ENCODE measurements around the gene CD58. TPM values are rescaled to one million over a fixed set of nuclear protein-coding genes. Genes with fewer than 3 reads are reported as not detected.
"Not testable (repeated sequence)": the region's sequence is repeated elsewhere in the genome, so short reads cannot be mapped to it uniquely, and the experiment has no call there.

The CD58 gene, protein sequence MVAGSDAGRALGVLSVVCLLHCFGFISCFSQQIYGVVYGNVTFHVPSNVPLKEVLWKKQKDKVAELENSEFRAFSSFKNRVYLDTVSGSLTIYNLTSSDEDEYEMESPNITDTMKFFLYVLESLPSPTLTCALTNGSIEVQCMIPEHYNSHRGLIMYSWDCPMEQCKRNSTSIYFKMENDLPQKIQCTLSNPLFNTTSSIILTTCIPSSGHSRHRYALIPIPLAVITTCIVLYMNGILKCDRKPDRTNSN
- total RNA-seq (10 to 100 TPM; 19.5 to 39.5 TPM), polyA plus RNA-seq (ENCODE audit: insufficient read length in 6 of 6) (10 to 100 TPM; 10.1 to 14.0 (median 13.2) TPM)
- long read RNA-seq, donor 1, transcript CD58-202 (6 exons, 1,098 nt), result major isoform, 15 of 27 reads
- long read RNA-seq, donor 1, partial matches to known transcripts, result 9 of 27 reads
- long read RNA-seq, donor 1, other reads (novel, unspliced or antisense), result 0 of 27 reads
- long read RNA-seq, donor 2, partial matches to known transcripts, result 0 of 5 reads
- long read RNA-seq, donor 2, other reads (novel, unspliced or antisense), result 0 of 5 reads
- long read RNA-seq, donor 3, partial matches to known transcripts, result 0 of 3 reads
- long read RNA-seq, donor 3, other reads (novel, unspliced or antisense), result 0 of 3 reads
- long read RNA-seq, donor 4, transcript CD58-202 (6 exons, 1,098 nt), result major isoform, 7 of 13 reads
- long read RNA-seq, donor 4, partial matches to known transcripts, result 1 of 13 reads
- long read RNA-seq, donor 4, other reads (novel, unspliced or antisense), result 4 of 13 reads
- long read RNA-seq, donor 5, transcript CD58-202 (6 exons, 1,098 nt), result major isoform, 10 of 16 reads
- long read RNA-seq, donor 5, partial matches to known transcripts, result 0 of 16 reads
- long read RNA-seq, donor 5, other reads (novel, unspliced or antisense), result 0 of 16 reads
- long read RNA-seq, donor 6, transcript CD58-202 (6 exons, 1,098 nt), result major isoform, 5 of 7 reads
- long read RNA-seq, donor 6, partial matches to known transcripts, result 0 of 7 reads
- long read RNA-seq, donor 6, other reads (novel, unspliced or antisense), result 0 of 7 reads
- long read RNA-seq, donor 7, partial matches to known transcripts, result 0 of 7 reads
- long read RNA-seq, donor 7, other reads (novel, unspliced or antisense), result 0 of 7 reads
- long read RNA-seq, donor 8, partial matches to known transcripts, result 0 of 6 reads
- long read RNA-seq, donor 8, other reads (novel, unspliced or antisense), result 0 of 6 reads
- long read RNA-seq, donor 9, result 0 reads
- long read RNA-seq, donor 10, transcript CD58-202 (6 exons, 1,098 nt), result major isoform, 17 of 23 reads
- long read RNA-seq, donor 10, partial matches to known transcripts, result 0 of 23 reads
- long read RNA-seq, donor 10, other reads (novel, unspliced or antisense), result 4 of 23 reads
- long read RNA-seq, donor 11, transcript CD58-202 (6 exons, 1,098 nt), result major isoform, 5 of 6 reads
- long read RNA-seq, donor 11, partial matches to known transcripts, result 0 of 6 reads
- long read RNA-seq, donor 11, other reads (novel, unspliced or antisense), result 0 of 6 reads
- long read RNA-seq, donor 12, transcript CD58-202 (6 exons, 1,098 nt), result major isoform, 8 of 12 reads
- long read RNA-seq, donor 12, partial matches to known transcripts, result 0 of 12 reads
- long read RNA-seq, donor 12, other reads (novel, unspliced or antisense), result 0 of 12 reads

DNA sequence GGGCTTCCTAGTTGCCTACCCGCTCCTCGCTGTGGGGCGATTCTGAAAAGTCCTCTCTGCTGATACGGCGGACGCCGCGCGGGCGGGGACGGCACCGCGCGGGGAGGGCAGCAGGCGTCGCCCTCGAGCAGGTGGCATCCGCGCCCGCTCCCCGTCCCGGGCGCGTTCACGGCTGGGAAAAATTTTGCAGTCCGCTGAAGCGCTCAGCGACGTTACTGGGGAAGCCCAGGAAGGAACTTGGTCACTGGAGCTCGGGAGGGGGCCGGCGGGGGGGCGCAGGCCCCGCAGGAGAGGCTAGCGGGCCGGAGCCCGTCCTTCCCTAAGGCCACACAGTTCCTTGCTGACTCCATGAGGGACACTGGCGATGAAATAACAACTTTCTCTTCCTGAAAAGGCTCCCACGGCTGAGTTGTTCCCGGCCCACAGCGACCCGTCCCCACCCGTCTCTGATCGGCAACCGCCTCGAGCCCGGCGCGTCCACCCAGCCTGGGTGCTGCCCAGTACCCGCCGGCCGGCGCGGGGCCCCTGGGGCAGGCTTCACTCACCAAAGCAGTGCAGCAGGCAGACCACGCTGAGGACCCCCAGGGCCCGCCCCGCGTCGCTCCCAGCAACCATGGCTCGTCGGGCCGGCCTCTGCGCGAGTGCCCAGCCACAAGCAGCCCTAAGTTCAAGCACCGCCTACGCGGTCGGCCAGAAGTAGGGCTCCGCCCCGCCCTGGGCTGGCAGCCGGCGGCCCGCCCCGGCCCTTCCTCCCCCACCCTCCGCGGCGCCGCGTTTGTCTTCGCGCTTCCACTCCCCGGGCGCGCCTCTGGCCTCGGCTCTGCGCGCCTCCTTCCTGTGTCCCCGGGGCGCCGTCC is at the start of gene CD58:
CD58 (minus strand) TSS at position 669 of the 857 bp plus-strand sequence; CDS start at position 615, 54 bp downstream.
- intact Hi-C loops (cut with DNase I), result loop anchor here in 1 of 2 donors (10.0 kb wide), 1 partner anchor 104 kb away; no protein-coding TSS in a partner anchor
- Histone ChIP-seq H3K36me3 (no peaks in the 10 kb centered on the region), H3K4me1 (peaks cover 0 to 69% of the 10 kb centered on the region in 2 donors), H3K27ac (peak within 1 kb of the TSS; percentile 97 to 100), H3K27me3 (no peaks in the 10 kb centered on the region), H3K9me3 (no peaks in the 10 kb centered on the region), H3K4me3 (peak within 1 kb of the TSS; percentile 86)
- DNase-seq (peak; percentile 67 to 99 (median 92)), ATAC-seq (peak; percentile 94)
- TF ChIP-seq, protein P1, sequence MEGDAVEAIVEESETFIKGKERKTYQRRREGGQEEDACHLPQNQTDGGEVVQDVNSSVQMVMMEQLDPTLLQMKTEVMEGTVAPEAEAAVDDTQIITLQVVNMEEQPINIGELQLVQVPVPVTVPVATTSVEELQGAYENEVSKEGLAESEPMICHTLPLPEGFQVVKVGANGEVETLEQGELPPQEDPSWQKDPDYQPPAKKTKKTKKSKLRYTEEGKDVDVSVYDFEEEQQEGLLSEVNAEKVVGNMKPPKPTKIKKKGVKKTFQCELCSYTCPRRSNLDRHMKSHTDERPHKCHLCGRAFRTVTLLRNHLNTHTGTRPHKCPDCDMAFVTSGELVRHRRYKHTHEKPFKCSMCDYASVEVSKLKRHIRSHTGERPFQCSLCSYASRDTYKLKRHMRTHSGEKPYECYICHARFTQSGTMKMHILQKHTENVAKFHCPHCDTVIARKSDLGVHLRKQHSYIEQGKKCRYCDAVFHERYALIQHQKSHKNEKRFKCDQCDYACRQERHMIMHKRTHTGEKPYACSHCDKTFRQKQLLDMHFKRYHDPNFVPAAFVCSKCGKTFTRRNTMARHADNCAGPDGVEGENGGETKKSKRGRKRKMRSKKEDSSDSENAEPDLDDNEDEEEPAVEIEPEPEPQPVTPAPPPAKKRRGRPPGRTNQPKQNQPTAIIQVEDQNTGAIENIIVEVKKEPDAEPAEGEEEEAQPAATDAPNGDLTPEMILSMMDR (IDR thresholded peaks at IDR 0.05), result peak; percentile 48 to 81

DNA sequence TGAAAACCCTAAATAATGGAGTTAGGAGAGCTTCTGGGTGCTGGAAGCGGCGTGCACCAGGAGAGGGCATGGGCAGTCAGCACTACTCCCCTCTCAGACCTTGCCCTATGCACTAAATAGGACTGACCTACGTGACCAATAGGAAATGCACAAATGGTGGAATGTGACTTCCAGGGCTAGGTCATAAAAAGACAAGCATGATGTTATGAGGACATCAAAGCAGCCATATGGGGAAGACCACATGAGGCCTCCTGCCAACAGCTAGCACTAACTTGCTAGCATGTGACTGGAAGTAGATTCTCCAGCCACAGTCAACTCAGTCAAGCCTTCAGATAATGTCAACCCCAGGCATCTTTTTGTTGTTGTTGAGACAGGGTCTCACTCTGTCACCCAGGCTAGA is 49.6 kb upstream of the CD58 start:
- ATAC-seq; DNase-seq; H3K36me3 ChIP-seq; H3K27ac ChIP-seq; H3K4me1 ChIP-seq; H3K4me3 ChIP-seq; H3K27me3 ChIP-seq; intact Hi-C loops (cut with DNase I); H3K9me3 ChIP-seq: not testable (repeated sequence)

DNA sequence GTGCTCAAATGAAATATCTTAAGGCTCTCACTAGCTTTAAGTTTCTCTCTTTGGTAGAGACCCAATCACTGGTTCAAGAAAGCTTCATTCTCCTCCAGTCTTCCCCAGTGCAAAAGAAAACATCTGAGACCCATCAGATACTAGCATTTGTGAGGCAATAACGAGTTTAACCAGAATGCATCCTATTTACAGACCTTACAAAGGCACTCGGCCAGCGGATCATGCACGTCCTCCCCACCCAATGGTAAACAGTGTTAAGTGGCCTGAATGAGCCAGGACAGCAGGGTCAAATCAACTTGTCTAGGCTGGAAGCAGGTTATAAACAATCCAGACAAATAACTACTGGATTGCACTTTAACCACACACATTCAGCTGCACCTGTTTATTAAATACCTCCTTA is 48.3 kb upstream of the CD58 start:
- peak in 2 of 4 donors; percentile 28 to 44 for DNase-seq
- H3K9me3 ChIP-seq; H3K36me3 ChIP-seq; H3K4me1 ChIP-seq; ATAC-seq; H3K27ac ChIP-seq; H3K4me3 ChIP-seq; intact Hi-C loops (cut with DNase I); H3K27me3 ChIP-seq: not testable (repeated sequence)

DNA sequence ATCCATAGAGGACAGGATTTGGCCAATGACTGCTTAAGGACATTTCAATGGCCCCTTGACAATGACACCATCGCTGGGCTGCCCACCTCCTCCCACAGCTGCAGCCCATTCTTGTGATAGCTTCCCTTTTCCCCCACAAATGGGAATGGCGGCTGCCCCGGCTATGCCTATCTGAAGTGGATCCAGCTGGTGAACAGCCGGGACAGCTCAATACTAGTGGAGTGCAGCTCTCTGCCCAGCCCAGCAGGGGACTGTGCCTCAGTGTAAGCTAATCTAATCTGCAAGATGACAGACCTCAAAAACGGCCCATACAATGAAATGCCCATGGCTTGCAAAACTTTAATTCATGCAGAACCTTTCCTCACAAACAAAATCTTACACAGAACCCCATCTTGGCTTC is 47.0 kb upstream of the CD58 start:
- H3K36me3 ChIP-seq, H3K4me1 ChIP-seq: not testable (repeated sequence)
- peak in 1 of 4 donors; percentile 20 for DNase-seq

DNA sequence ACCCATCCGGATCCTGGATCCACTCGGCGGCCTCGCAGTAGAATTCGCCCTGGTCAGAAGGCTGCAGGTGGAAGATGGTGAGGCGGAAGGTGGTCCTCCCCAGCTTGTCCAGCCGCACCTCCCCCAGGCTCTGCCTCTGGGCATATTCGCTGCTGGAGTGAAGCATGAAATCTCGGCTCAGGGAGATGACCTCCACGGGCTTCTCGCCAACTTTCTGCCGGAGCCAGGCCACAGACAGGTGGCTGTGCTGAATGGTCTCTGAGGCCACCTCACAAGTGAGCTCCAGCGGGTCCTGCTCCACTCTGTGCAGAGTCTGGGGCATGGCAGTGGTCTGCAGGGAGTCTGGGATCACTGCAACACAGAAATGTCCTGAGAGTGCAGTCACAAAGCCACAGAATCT is 43.0 kb upstream of the CD58 start:
- H3K9me3 ChIP-seq; ATAC-seq; intact Hi-C loops (cut with DNase I): not testable (repeated sequence)

More for the DNA sequence above, 47.0 kb upstream of the CD58 start:
- H3K9me3 ChIP-seq; ATAC-seq; intact Hi-C loops (cut with DNase I); H3K27ac ChIP-seq; H3K27me3 ChIP-seq; H3K4me3 ChIP-seq: not testable (repeated sequence)

DNA sequence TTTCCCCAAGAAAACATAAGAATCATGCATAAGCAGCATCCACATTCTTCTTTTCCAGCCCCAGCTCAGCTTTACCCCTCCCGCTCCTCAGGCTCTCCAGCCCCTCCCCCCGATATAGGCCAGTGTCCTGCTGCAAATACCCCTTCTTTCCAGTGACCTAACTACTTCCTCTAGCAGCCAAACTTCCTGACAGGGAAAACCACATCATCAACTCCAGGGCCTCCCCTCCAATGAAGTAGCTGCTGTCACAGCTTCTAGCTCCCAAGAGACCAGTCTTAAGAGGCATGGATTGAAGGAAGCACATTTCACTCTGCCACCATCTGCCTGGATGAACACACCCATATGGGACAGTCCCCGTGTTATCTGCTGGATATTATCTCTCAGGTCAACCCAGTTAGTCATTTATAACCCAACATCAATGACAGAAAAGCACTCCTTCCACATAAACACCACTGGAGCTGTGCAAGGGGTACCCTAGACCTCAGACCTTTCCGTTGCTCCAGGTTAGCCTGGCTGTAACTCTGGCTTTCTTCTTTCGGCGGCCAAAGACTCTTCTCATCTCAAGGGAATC is 39.1 kb upstream of the CD58 start:
- intact Hi-C loops (cut with DNase I), result not testable (repeated sequence)

More for the DNA sequence above, 43.0 kb upstream of the CD58 start:
- not testable (repeated sequence) for H3K27me3 ChIP-seq, H3K27ac ChIP-seq, DNase-seq, H3K4me1 ChIP-seq, H3K4me3 ChIP-seq, H3K36me3 ChIP-seq

DNA sequence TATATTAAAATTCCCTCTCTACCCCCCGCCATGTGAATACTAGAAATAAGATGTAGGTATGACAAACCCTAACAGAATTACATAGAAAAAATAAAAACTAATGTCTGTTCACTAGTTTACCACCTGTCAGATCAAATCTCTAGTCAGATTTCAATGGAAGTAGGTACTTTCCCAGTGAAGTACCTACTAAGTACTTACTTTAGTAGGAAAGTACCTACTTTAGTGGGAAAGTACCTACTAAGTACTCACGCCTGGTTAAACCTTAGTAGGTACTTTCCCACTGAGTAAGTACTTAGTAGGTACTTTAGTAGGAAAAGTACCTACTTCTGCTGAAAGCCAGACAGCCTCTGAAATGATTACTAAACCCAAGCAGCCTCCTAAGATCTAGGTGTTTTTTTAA is 38.0 kb upstream of the CD58 start:
- H3K27ac ChIP-seq; intact Hi-C loops (cut with DNase I); H3K4me1 ChIP-seq; H3K4me3 ChIP-seq; H3K36me3 ChIP-seq; DNase-seq; H3K27me3 ChIP-seq; H3K9me3 ChIP-seq: not testable (repeated sequence)
- ATAC-seq, result peak; percentile 28

More for the DNA sequence above, 39.1 kb upstream of the CD58 start:
- not testable (repeated sequence) for ATAC-seq, H3K27me3 ChIP-seq, H3K4me1 ChIP-seq, H3K4me3 ChIP-seq, H3K36me3 ChIP-seq, H3K9me3 ChIP-seq, DNase-seq, H3K27ac ChIP-seq

DNA sequence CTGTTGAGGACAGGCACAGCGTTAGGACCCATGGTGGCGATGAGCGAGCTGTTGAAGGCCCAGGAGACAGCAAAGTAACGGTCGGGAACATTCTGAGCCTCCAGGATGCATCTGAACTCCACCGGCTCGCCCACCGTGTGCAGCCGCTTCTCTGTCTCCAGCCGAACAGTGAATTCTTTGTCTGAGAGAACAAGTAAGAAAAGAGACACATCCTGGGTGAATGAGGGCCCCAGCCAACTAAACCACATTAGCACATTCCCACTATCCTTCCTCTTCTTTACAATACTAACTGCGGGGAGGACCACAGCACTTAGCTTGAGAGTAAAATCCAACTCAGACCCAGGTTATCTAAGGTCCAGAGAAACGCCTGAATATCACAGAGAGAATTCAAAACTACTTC is 37.3 kb upstream of the CD58 start:
- H3K27me3 ChIP-seq; H3K36me3 ChIP-seq; DNase-seq; H3K4me1 ChIP-seq; H3K9me3 ChIP-seq; ATAC-seq; H3K4me3 ChIP-seq; H3K27ac ChIP-seq; intact Hi-C loops (cut with DNase I): not testable (repeated sequence)

DNA sequence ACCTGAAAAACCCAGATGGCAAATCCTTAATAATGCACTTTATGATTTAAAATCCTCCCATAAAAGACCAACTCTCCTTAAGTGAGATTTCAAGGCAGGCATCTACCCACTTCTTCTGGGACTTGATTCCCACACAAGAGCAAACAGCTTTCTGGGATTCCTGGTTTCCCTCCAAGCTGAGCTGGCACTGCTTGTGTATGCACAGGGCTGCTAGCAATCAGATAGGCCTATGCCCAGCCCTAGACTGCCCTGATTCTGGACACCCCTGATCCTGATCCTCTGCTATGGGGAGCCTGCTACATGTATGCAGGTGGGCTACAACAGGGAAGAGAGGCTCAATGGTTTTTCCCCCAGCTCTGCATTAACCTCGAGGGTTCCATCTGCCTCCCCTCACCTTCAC is 36.6 kb upstream of the CD58 start:
- ATAC-seq, result peak; percentile 67
- intact Hi-C loops (cut with DNase I); H3K4me1 ChIP-seq; H3K9me3 ChIP-seq; H3K4me3 ChIP-seq; H3K27me3 ChIP-seq; H3K36me3 ChIP-seq; DNase-seq; H3K27ac ChIP-seq: not testable (repeated sequence)

DNA sequence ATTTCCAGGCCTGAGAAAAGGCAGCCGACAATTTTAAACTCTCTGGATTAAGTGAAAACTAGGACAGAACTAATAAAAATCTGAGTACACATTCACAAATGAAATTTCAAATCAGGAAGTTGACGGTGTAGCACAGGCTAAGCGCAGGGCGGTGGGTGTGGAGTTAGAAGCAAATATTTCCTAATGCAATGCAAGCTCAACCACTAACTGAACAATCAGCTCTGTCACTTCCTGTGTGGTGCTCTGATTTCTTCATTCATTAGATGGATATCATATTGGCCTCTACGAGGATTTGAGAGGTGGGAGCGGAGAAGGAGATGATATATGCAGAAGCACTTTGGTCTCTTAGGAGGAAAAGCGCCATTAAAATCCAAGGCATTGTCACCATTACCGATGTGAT is 35.2 kb upstream of the CD58 start:
- H3K9me3 ChIP-seq; H3K36me3 ChIP-seq; H3K4me3 ChIP-seq; intact Hi-C loops (cut with DNase I); H3K27me3 ChIP-seq; H3K4me1 ChIP-seq: not testable (repeated sequence)
- DNase-seq (peak in 1 of 4 donors; percentile 52), ATAC-seq (peak; percentile 76)
- peak overlapping the region in 1 of 2 donors; percentile 59 for H3K27ac ChIP-seq
